ENCODE results near the gene SHPK.
A peak's percentile ranks its signal among the peaks of the same experiment; 100 is the strongest.

SHPK gene

GRCh38 chr17:3602499-3602898 is 33.6 kb downstream of the SHPK start:
- H3K4me1 ChIP-seq (ENCODE audit: insufficient read depth, insufficient read length): peaks cover 4% of the 10 kb centered on the region

GRCh38 chr17:3600529-3601205 is 35.4 kb downstream of the SHPK start:
- Histone ChIP-seq H3K27me3 (ENCODE audit: insufficient read depth, insufficient read length) (no peaks in the 10 kb centered on the region), H3K36me3 (ENCODE audit: insufficient read depth, insufficient read length, low read length) (peaks cover 28% of the 10 kb centered on the region), H3K9ac (ENCODE audit: insufficient read length, low read depth) (no peak overlapping the region), H3K9me3 (ENCODE audit: insufficient read depth, low read length) (no peaks in the 10 kb centered on the region), H3K4me3 (ENCODE audit: insufficient read length, low read depth) (no peak overlapping the region), H3K4me1 (ENCODE audit: insufficient read depth, insufficient read length) (no peaks in the 10 kb centered on the region)
- TF ChIP-seq SUZ12 (IDR thresholded peaks at IDR 0.05; ENCODE audit: extremely low read depth, insufficient read depth, insufficient read length) (no peak), YY1 (IDR thresholded peaks at IDR 0.05; ENCODE audit: insufficient read depth, insufficient read length) (no peak), ZNF274 (IDR thresholded peaks at IDR 0.05; ENCODE audit: low read depth, low read length) (no peak)
- DNase-seq (ENCODE audit: low read depth, low spot score): no peak

More at GRCh38 chr17:3602499-3602898, 33.6 kb downstream of the SHPK start:
- TF ChIP-seq YY1 (IDR thresholded peaks at IDR 0.05; ENCODE audit: insufficient read depth, insufficient read length): no peak
- no peak for TF ChIP-seq ZNF274 (IDR thresholded peaks at IDR 0.05; ENCODE audit: low read depth, low read length)
- peaks cover 9% of the 10 kb centered on the region; the same call in 1 of the 2 replicates for H3K9me3 ChIP-seq (ENCODE audit: insufficient read depth, low read length)
- no peak overlapping the region for H3K9ac ChIP-seq (ENCODE audit: insufficient read length, low read depth)
- no peaks in the 10 kb centered on the region for H3K27me3 ChIP-seq (ENCODE audit: insufficient read depth, insufficient read length)
- DNase-seq (ENCODE audit: low read depth, low spot score): peak; percentile 11
- H3K4me3 ChIP-seq (ENCODE audit: insufficient read length, low read depth): no peak overlapping the region
- H3K36me3 ChIP-seq (ENCODE audit: insufficient read depth, insufficient read length, low read length): peaks cover 37% of the 10 kb centered on the region

DNA sequence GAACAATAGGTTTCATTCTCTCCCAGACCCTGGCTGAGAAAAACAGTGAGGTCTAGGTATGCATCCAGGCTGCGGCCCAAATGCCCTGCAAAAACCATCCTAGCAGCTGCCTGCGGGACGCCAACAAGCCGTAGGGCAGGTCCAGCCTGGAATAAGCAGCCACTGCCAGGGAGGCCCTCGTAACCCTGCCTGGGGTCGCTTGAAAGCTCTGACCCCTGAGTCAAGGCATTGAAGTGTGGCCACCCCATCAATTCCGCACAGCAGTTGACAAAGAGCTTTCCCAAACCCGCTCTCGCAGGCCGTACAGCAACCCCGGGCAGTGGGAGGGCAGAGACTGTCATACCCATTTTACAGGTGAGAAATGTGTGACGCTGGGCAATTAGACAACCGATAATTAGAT is 38.0 kb downstream of the SHPK start:
- Histone ChIP-seq H3K4me3 (ENCODE audit: insufficient read length, low read depth) (no peak overlapping the region), H3K27me3 (ENCODE audit: insufficient read depth, insufficient read length) (no peaks in the 10 kb centered on the region), H3K9me3 (ENCODE audit: insufficient read depth, low read length) (no peaks in the 10 kb centered on the region), H3K9ac (ENCODE audit: insufficient read length, low read depth) (no peak overlapping the region), H3K36me3 (ENCODE audit: insufficient read depth, insufficient read length, low read length) (peaks cover 16% of the 10 kb centered on the region), H3K4me1 (ENCODE audit: insufficient read depth, insufficient read length) (no peaks in the 10 kb centered on the region)
- TF ChIP-seq ZNF274 (IDR thresholded peaks at IDR 0.05; ENCODE audit: low read depth, low read length) (no peak), YY1 (IDR thresholded peaks at IDR 0.05; ENCODE audit: insufficient read depth, insufficient read length) (no peak), SUZ12 (IDR thresholded peaks at IDR 0.05; ENCODE audit: extremely low read depth, insufficient read depth, insufficient read length) (no peak)
- no peak for DNase-seq (ENCODE audit: low read depth, low spot score)

DNA sequence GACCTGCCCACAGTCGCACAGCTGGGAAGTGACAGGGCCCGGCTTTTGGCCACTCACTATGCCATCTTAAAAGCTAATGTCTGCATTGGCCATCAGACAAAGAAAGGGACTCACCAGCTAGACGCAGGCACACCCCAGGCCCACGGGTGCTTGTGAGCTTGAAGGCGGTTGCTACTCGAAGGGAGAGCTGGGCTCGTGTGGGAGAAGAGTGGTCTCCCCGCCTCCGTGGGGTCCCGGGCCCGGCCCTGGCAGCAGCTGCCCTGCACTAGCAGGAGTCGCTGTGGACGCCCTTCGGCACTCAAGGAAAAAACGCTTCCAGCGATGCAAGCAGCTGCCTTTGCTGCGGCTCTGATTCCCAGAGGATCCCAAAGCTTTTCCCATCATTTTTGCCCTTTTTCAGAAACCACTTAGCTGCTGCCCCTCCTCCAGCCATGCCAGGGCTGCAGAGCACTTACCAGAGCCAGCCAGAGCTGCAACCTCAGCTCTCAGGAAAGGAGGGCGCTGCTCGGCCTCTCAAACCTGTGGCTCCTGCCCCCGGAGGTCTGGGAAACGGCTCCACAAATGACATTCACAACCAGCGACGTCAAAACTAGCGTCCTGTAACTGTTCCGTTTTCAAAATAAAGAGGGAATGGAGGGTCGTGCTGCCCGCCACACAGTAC is 39.1 kb downstream of the SHPK start:
- H3K36me3 ChIP-seq (ENCODE audit: insufficient read depth, insufficient read length, low read length): peaks cover 14% of the 10 kb centered on the region
- H3K27me3 ChIP-seq (ENCODE audit: insufficient read depth, insufficient read length): no peaks in the 10 kb centered on the region
- no peaks in the 10 kb centered on the region for H3K9me3 ChIP-seq (ENCODE audit: insufficient read depth, low read length)
- no peak overlapping the region for H3K9ac ChIP-seq (ENCODE audit: insufficient read length, low read depth)
- H3K4me3 ChIP-seq (ENCODE audit: insufficient read length, low read depth): no peak overlapping the region
- no peak for DNase-seq (ENCODE audit: low read depth, low spot score)
- TF ChIP-seq ZNF274 (IDR thresholded peaks at IDR 0.05; ENCODE audit: low read depth, low read length) (no peak), SUZ12 (IDR thresholded peaks at IDR 0.05; ENCODE audit: extremely low read depth, insufficient read depth, insufficient read length) (no peak)
- no peaks in the 10 kb centered on the region for H3K4me1 ChIP-seq (ENCODE audit: insufficient read depth, insufficient read length)

- Histone ChIP-seq H3K27me3 (ENCODE audit: insufficient read depth, insufficient read length) (no peaks in the 10 kb centered on the region), H3K4me3 (ENCODE audit: insufficient read length, low read depth) (no peak overlapping the region), H3K36me3 (ENCODE audit: insufficient read depth, insufficient read length, low read length) (peaks cover 31% of the 10 kb centered on the region)
These were observed 41.1 kb downstream of the SHPK start for GRCh38 chr17:3594976-3595375.

DNA sequence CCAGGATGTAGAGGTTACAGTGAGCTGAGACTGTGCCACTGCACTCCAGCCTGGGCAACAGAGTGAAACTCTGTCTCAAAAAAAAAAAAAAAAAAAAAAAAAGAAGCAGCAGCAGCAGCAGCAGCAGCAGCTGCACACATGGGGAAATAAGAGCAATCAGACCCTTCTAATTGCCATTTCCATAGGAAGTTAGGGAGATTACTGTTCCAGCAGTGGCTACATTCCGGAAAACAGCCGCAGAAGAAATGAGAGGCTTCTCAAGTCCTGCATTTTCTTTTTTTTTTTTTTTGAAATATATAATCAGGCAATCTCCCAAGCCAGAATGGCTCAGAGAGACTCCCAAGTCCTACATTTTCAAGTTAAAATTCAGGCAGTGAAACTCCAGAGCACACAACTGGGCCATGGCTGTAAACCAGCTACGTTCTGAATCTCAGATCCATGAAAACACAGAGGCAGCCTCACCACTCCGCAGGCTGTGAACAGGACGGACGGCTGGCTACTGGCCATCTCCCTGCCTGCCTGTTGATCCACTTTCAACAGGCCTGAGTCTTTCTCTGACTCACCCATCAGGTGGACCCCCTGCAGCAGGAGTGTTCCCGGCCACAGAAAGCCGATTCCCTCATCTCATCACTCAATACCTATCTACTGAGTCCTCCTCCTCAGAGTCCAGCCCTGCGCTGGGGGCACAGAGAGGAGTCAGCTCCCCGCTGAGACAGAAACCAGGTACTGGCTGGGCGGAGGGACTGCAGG is 41.8 kb downstream of the SHPK start:
- TF ChIP-seq YY1 (IDR thresholded peaks at IDR 0.05; ENCODE audit: insufficient read depth, insufficient read length): no peak
- TF ChIP-seq SUZ12 (IDR thresholded peaks at IDR 0.05; ENCODE audit: extremely low read depth, insufficient read depth, insufficient read length): no peak
- no peak for DNase-seq (ENCODE audit: low read depth, low spot score)

More at GRCh38 chr17:3594976-3595375, 41.1 kb downstream of the SHPK start:
- Histone ChIP-seq H3K4me1 (ENCODE audit: insufficient read depth, insufficient read length) (no peaks in the 10 kb centered on the region), H3K9me3 (ENCODE audit: insufficient read depth, low read length) (no peaks in the 10 kb centered on the region), H3K9ac (ENCODE audit: insufficient read length, low read depth) (no peak overlapping the region)
- TF ChIP-seq SUZ12 (IDR thresholded peaks at IDR 0.05; ENCODE audit: extremely low read depth, insufficient read depth, insufficient read length) (no peak), YY1 (IDR thresholded peaks at IDR 0.05; ENCODE audit: insufficient read depth, insufficient read length) (no peak), ZNF274 (IDR thresholded peaks at IDR 0.05; ENCODE audit: low read depth, low read length) (no peak)
- no peak for DNase-seq (ENCODE audit: low read depth, low spot score)

GRCh38 chr17:3593384-3593783 is 42.7 kb downstream of the SHPK start:
- Histone ChIP-seq H3K27me3 (ENCODE audit: insufficient read depth, insufficient read length) (no peaks in the 10 kb centered on the region), H3K4me3 (ENCODE audit: insufficient read length, low read depth) (no peak overlapping the region), H3K36me3 (ENCODE audit: insufficient read depth, insufficient read length, low read length) (peaks cover 42% of the 10 kb centered on the region), H3K9ac (ENCODE audit: insufficient read length, low read depth) (no peak overlapping the region), H3K9me3 (ENCODE audit: insufficient read depth, low read length) (no peaks in the 10 kb centered on the region), H3K4me1 (ENCODE audit: insufficient read depth, insufficient read length) (no peaks in the 10 kb centered on the region)
- DNase-seq (ENCODE audit: low read depth, low spot score): no peak
- no peak for TF ChIP-seq SUZ12 (IDR thresholded peaks at IDR 0.05; ENCODE audit: extremely low read depth, insufficient read depth, insufficient read length)

More for the DNA sequence above, 41.8 kb downstream of the SHPK start:
- Histone ChIP-seq H3K36me3 (ENCODE audit: insufficient read depth, insufficient read length, low read length) (peaks cover 38% of the 10 kb centered on the region), H3K9me3 (ENCODE audit: insufficient read depth, low read length) (no peaks in the 10 kb centered on the region), H3K4me3 (ENCODE audit: insufficient read length, low read depth) (no peak overlapping the region), H3K27me3 (ENCODE audit: insufficient read depth, insufficient read length) (no peaks in the 10 kb centered on the region), H3K9ac (ENCODE audit: insufficient read length, low read depth) (no peak overlapping the region), H3K4me1 (ENCODE audit: insufficient read depth, insufficient read length) (no peaks in the 10 kb centered on the region)

All from NT2/D1 (cell line).